ENCODE measurements around the gene C16orf78.

The C16orf78 gene

DNA sequence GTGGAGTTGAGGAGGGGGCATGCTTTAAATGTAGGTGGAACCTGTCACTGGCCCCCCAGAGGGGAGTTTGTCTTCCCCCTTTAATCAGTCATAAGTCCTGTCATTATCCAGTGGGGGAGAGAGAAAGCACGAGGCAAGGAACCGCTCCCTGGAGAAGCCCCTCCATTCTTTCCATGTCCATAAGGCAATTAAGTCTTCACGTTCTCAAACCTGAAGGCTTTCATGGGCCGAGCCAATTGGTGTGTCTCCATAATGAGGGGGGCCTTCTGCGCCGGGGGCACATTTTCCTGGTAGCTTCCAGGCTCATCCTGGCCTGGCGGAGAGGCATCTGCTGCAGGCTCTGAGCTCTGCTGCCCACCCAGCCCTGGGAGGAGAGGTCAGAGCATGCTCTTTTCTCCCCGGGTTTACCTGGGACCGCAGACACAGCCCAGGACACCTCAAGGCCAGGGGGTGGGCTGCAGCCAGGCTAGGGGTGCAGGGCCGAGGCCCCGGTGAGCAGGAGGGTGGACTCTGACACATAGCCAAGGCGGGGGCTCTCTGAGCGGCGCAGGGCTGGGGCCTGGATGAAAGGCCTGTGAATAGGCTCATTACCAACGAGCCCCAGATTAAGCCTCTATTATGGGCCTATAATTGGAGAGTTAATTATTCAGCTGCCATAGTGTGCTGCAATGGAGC, 42.5 kb downstream of the C16orf78 start:
- Histone ChIP-seq H3K9me3 (ENCODE audit: low read length) (no peaks in the 10 kb centered on the region), H4K20me1 (ENCODE audit: insufficient read depth, low read length) (no peaks in the 10 kb centered on the region), H3K36me3 (ENCODE audit: insufficient read depth, low read length) (no peaks in the 10 kb centered on the region), H3K4me1 (ENCODE audit: insufficient read depth, low read length, severe bottlenecking) (no peaks in the 10 kb centered on the region), H3K27me3 (ENCODE audit: insufficient read depth, low read length) (peaks cover 13% of the 10 kb centered on the region), H3K4me2 (ENCODE audit: low read length) (no peak overlapping the region), H3K9me2 (ENCODE audit: low read depth, low read length) (no peaks in the 10 kb centered on the region), H3K79me2 (ENCODE audit: insufficient read depth, low read length) (no peaks in the 10 kb centered on the region), H3K9ac (ENCODE audit: low read length) (no peak overlapping the region), H2AFZ (ENCODE audit: low read length) (no peak overlapping the region), H3K4me3 (ENCODE audit: low read depth, low read length, poor library complexity, severe bottlenecking) (no peak overlapping the region), H3K27ac (ENCODE audit: low read depth, low read length, poor library complexity, severe bottlenecking) (no peak overlapping the region), H3F3A (ENCODE audit: insufficient read depth, low read length) (no peaks in the 10 kb centered on the region)
- TF ChIP-seq EZH2 (IDR thresholded peaks at IDR 0.05; ENCODE audit: borderline replicate concordance, low read length): no peak
- TF ChIP-seq, protein P1, sequence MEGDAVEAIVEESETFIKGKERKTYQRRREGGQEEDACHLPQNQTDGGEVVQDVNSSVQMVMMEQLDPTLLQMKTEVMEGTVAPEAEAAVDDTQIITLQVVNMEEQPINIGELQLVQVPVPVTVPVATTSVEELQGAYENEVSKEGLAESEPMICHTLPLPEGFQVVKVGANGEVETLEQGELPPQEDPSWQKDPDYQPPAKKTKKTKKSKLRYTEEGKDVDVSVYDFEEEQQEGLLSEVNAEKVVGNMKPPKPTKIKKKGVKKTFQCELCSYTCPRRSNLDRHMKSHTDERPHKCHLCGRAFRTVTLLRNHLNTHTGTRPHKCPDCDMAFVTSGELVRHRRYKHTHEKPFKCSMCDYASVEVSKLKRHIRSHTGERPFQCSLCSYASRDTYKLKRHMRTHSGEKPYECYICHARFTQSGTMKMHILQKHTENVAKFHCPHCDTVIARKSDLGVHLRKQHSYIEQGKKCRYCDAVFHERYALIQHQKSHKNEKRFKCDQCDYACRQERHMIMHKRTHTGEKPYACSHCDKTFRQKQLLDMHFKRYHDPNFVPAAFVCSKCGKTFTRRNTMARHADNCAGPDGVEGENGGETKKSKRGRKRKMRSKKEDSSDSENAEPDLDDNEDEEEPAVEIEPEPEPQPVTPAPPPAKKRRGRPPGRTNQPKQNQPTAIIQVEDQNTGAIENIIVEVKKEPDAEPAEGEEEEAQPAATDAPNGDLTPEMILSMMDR (IDR thresholded peaks at IDR 0.05; ENCODE audit: low read length): no peak

- H3K27me3 ChIP-seq (ENCODE audit: insufficient read depth, low read length): peaks cover 14% of the 10 kb centered on the region
- H3K9me2 ChIP-seq (ENCODE audit: low read depth, low read length): no peaks in the 10 kb centered on the region
- H2AFZ ChIP-seq (ENCODE audit: low read length): no peak overlapping the region
- H3K4me3 ChIP-seq (ENCODE audit: low read depth, low read length, poor library complexity, severe bottlenecking): no peak overlapping the region
- H3K36me3 ChIP-seq (ENCODE audit: insufficient read depth, low read length): no peaks in the 10 kb centered on the region
- no peaks in the 10 kb centered on the region for H3F3A ChIP-seq (ENCODE audit: insufficient read depth, low read length)
- no peaks in the 10 kb centered on the region for H4K20me1 ChIP-seq (ENCODE audit: insufficient read depth, low read length)
- no peaks in the 10 kb centered on the region for H3K79me2 ChIP-seq (ENCODE audit: insufficient read depth, low read length)
- no peaks in the 10 kb centered on the region for H3K9me3 ChIP-seq (ENCODE audit: low read length)
- H3K9ac ChIP-seq (ENCODE audit: low read length): no peak overlapping the region
- TF ChIP-seq, protein P1 (IDR thresholded peaks at IDR 0.05; ENCODE audit: low read length): no peak
- TF ChIP-seq EZH2 (IDR thresholded peaks at IDR 0.05; ENCODE audit: borderline replicate concordance, low read length): no peak
- H3K4me2 ChIP-seq (ENCODE audit: low read length): no peak overlapping the region
- H3K27ac ChIP-seq (ENCODE audit: low read depth, low read length, poor library complexity, severe bottlenecking): no peak overlapping the region
- H3K4me1 ChIP-seq (ENCODE audit: insufficient read depth, low read length, severe bottlenecking): no peaks in the 10 kb centered on the region
These were observed 43.8 kb downstream of the C16orf78 start for GRCh38 chr16:49417354-49417753.

GRCh38 chr16:49419006-49419405, 45.4 kb downstream of the C16orf78 start:
- H3K79me2 ChIP-seq (ENCODE audit: insufficient read depth, low read length): no peaks in the 10 kb centered on the region
- H3K4me1 ChIP-seq (ENCODE audit: insufficient read depth, low read length, severe bottlenecking): no peaks in the 10 kb centered on the region
- H4K20me1 ChIP-seq (ENCODE audit: insufficient read depth, low read length): no peaks in the 10 kb centered on the region
- peaks cover 10% of the 10 kb centered on the region for H3K27me3 ChIP-seq (ENCODE audit: insufficient read depth, low read length)
- no peaks in the 10 kb centered on the region for H3K9me2 ChIP-seq (ENCODE audit: low read depth, low read length)
- H3K9ac ChIP-seq (ENCODE audit: low read length): no peak overlapping the region
- H3K4me2 ChIP-seq (ENCODE audit: low read length): no peak overlapping the region
- H3K27ac ChIP-seq (ENCODE audit: low read depth, low read length, poor library complexity, severe bottlenecking): no peak overlapping the region
- H3K36me3 ChIP-seq (ENCODE audit: insufficient read depth, low read length): no peaks in the 10 kb centered on the region
- H3K4me3 ChIP-seq (ENCODE audit: low read depth, low read length, poor library complexity, severe bottlenecking): no peak overlapping the region
- TF ChIP-seq EZH2 (IDR thresholded peaks at IDR 0.05; ENCODE audit: borderline replicate concordance, low read length): no peak
- TF ChIP-seq, protein P1 (IDR thresholded peaks at IDR 0.05; ENCODE audit: low read length): no peak
- no peak overlapping the region for H2AFZ ChIP-seq (ENCODE audit: low read length)
- H3K9me3 ChIP-seq (ENCODE audit: low read length): no peaks in the 10 kb centered on the region
- H3F3A ChIP-seq (ENCODE audit: insufficient read depth, low read length): no peaks in the 10 kb centered on the region
